Mucosa of descending colon (tissue), 3 donors: Measurements from ENCODE around the gene ADCYAP1R1. TPM values are rescaled to one million over a fixed set of nuclear protein-coding genes. Genes with fewer than 3 reads are reported as not detected.
A peak's percentile ranks its signal among the peaks of the same experiment; 100 is the strongest.

Experiments
- ATAC-seq: fragments of 200-7000 bp; cut with Tn5 transposase; one replicate; pipeline ENCODE4 v1.9.1; 2020; ENCODE audit warnings: mild to moderate bottlenecking, moderate library complexity
- DNase-seq, 3 donors: peaks; one replicate each; pipeline ENCODE4 v3.0.0-alpha.2; 2020
- H3K36me3 ChIP-seq: fragments of 200-600 bp; one replicate; pipeline ENCODE4 v1.8.0; 2021; ENCODE audit warnings: low read depth, mild to moderate bottlenecking
- H3K4me1 ChIP-seq: fragments of 200-600 bp; one replicate; pipeline ENCODE4 v1.8.0; 2021; ENCODE audit warnings: low read depth, mild to moderate bottlenecking
- H3K4me3 ChIP-seq: fragments of 200-600 bp; one replicate; pipeline ENCODE4 v1.8.0; 2021; ENCODE audit warnings: mild to moderate bottlenecking
- H3K9me3 ChIP-seq: fragments of 200-600 bp; one replicate; pipeline ENCODE4 v1.8.0; 2021; ENCODE audit warnings: mild to moderate bottlenecking
- intact Hi-C, 2 donors: fragments of 100-400 bp; cut with DNase I in 1 of 2; cut with micrococcal nuclease in 1 of 2; formaldehyde crosslinking; loops; one replicate each; pipeline versions ENCODE4 v1.11.0 to v1.11.1; 2022; cut with DNase I, micrococcal nuclease
- total RNA-seq, 3 donors: library from RNA; stranded (reverse); fragmentation: NEBNext Ultra II Directional in 2 of 3; extraction: Animal tissue kit (Norgen Biotek cat#: 25700) in 2 of 3; gene quantifications; one replicate each; pipeline versions ENCODE4 v1.2.1 to v1.2.4, GENCODE V29; 2021 to 2023
- TF ChIP-seq, protein P1 (sequence below): fragments of 200-600 bp; IDR thresholded peaks from one replicate; pipeline ENCODE4 v1.8.0; 2022; ENCODE audit warnings: antibody characterized with exemption, mild to moderate bottlenecking
- donor health status: DM: no; HTN: no; CAD: no; lungs with moderate emphysema.
- donor health status: DM: no; HTN: no; CAD: no.
- donor health status: DM: no; HTN: yes; CAD: no.

The ADCYAP1R1 gene
- total RNA-seq, 3 donors from 2014 or later = 0.26 to 15.0 (median 2.2) TPM

DNA sequence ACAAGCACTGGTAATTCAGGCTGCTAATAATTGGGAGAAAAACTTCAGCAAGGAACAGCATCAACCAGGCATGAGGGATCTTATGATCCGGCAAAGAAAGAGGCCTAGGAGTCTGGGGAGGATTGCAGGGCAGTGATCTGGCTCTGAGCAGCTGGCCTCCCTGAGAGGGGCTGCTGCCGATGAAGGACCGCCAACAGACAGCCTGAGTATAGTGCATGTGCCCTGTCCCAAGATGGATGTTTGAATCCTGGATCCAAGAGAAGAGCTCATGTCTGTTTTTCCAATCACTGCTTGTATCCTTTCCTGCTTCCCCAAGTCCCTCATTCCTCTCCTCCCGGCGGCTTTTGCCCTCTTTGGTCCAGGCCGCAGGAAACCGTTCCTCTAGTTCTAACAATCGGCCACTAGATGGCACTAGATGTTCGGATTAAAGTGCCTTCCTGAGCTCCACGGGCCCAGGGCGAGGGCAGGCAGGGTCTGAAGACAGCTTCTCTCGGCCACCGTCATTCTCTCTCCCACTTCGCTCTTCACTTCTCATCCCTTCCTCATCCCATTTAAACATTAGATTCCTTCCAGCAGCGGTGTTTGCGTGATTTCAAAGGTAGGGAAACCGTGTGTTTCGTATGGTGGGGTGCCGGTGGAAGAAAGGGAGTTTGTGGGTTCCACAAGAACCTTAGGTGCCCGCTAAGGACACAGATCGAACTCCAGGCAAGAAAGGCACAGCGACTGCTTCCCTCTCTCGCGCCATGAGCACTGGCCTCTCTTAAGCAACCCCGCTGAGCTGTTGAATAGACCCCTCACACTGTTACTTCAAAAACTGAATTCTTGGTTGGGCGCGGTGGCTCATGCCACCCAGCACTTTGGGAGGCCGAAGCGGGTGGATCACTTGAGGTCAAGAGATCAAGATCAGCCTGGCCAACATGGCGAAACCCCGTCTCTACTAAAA, 82.4 kb downstream of the ADCYAP1R1 start:
- intact Hi-C loops = loop anchor here in 1 of 2 donors (10.0 kb wide), 1 partner anchor 600 kb away; no protein-coding TSS in a partner anchor
- TF ChIP-seq, protein P1, sequence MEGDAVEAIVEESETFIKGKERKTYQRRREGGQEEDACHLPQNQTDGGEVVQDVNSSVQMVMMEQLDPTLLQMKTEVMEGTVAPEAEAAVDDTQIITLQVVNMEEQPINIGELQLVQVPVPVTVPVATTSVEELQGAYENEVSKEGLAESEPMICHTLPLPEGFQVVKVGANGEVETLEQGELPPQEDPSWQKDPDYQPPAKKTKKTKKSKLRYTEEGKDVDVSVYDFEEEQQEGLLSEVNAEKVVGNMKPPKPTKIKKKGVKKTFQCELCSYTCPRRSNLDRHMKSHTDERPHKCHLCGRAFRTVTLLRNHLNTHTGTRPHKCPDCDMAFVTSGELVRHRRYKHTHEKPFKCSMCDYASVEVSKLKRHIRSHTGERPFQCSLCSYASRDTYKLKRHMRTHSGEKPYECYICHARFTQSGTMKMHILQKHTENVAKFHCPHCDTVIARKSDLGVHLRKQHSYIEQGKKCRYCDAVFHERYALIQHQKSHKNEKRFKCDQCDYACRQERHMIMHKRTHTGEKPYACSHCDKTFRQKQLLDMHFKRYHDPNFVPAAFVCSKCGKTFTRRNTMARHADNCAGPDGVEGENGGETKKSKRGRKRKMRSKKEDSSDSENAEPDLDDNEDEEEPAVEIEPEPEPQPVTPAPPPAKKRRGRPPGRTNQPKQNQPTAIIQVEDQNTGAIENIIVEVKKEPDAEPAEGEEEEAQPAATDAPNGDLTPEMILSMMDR = peak; percentile 48
- DNase-seq = peak in 2 of 3 donors; percentile 54 to 77

DNA sequence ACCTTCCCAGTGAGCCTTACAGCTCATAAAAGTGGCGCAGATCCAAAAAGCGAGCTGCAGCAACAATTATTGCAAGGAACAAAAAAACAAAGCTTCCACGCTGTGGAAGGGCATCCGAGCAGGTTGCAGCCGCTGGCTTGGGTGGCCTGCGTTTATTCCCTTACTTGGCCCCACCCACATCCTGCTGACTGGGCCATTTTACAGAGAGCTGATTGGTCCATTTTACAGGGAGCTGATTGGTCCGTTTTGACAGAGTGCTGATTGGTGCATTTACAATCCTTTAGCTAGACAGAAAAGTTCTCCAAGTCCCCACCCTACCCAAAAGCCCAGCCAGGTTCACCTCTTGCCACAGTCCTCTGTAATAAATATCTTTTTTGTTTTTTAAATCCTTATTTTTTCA, 85.1 kb downstream of the ADCYAP1R1 start:
- Histone ChIP-seq H3K4me3 (no peak overlapping the region), H3K9me3 (no peaks in the 10 kb centered on the region), H3K36me3 (no peaks in the 10 kb centered on the region), H3K4me1 (no peaks in the 10 kb centered on the region)
- intact Hi-C loops = loop anchor here in 1 of 2 donors (10.0 kb wide), 1 partner anchor 598 kb away; no protein-coding TSS in a partner anchor
- TF ChIP-seq, protein P1 = no peak
- DNase-seq = no peak
- ATAC-seq = no peak

More for the DNA sequence above, 82.4 kb downstream of the ADCYAP1R1 start:
- Histone ChIP-seq H3K9me3 (no peaks in the 10 kb centered on the region), H3K4me3 (no peak overlapping the region), H3K36me3 (no peaks in the 10 kb centered on the region), H3K4me1 (no peaks in the 10 kb centered on the region)
- peak; percentile 86 for ATAC-seq

DNA sequence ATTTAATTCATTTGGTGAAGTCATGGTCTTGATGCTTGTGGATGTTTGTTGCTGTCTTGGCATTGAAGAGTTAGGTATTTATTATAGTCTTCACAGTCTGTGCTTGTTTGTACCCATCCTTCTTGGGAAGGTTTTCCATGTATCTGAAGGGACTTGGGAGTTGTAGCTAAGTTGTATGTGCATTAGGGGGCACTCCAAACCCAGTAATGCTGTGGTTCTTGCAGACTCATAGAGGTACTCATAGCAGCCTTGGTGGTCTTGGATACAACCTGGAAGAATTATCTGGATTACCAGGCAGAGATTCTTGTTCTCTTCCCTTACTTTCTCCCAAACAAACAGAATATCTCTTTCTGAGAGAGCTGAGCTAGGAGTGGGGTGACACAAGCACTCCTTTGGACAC, 93.2 kb downstream of the ADCYAP1R1 start:
- DNase-seq (no peak), ATAC-seq (no peak)
- TF ChIP-seq, protein P1 = no peak
- no peak overlapping the region for H3K4me3 ChIP-seq
- intact Hi-C loops = no loop called here
- no peaks in the 10 kb centered on the region for H3K36me3 ChIP-seq
- H3K4me1 ChIP-seq = no peaks in the 10 kb centered on the region
- H3K9me3 ChIP-seq = no peaks in the 10 kb centered on the region

DNA sequence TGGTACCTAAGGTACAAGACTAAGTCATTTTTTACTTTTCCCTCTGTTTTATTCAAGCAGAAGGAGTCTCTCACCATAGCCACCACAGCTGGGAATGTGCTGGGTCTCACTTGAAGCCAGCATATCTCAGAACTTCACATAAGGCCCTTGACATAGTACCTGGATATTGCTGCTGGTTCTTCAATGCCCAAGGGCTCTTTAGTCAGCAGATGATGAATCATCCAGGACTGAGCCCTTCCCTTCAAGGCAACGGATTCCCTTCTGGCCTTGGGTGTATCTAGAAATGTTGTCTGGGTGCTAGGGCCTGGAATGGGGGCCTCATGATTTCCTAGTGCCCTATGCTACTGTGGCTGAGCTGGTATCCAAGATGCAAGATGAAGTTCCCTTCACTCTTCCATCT, 93.9 kb downstream of the ADCYAP1R1 start:
- Histone ChIP-seq H3K4me3 (no peak overlapping the region), H3K36me3 (no peaks in the 10 kb centered on the region), H3K9me3 (no peaks in the 10 kb centered on the region), H3K4me1 (no peaks in the 10 kb centered on the region)
- intact Hi-C loops = no loop called here
- ATAC-seq (no peak), DNase-seq (no peak)
- TF ChIP-seq, protein P1 = no peak

DNA sequence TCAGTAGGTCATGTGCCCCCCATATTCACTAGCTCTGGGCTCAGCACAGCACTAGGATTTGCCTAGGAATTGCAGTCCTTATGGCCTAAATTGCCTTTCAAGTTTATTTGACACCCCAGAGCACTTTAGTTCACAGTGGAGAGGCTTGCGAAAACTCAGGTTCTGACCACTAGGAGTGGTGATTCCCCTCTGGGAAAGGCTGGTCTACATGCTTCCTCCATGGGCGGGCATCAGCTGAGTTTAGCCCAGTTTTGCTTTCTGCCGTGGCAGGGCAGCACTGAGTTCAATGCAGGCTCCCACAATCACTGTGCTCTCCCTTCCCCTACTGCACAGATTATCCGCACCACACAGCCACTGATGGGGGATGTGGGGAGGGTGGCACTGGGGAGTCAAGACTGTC, 94.4 kb downstream of the ADCYAP1R1 start:
- no peaks in the 10 kb centered on the region for H3K4me1 ChIP-seq
- H3K4me3 ChIP-seq = no peak overlapping the region
- no peaks in the 10 kb centered on the region for H3K36me3 ChIP-seq
- TF ChIP-seq, protein P1 = no peak
- DNase-seq (no peak), ATAC-seq (no peak)
- intact Hi-C loops = no loop called here
- H3K9me3 ChIP-seq = no peaks in the 10 kb centered on the region
